Choroid plexus epithelial cell (primary cell): ENCODE data around the gene RDH14.

Source experiments
- DNase-seq: peaks from one replicate; pipeline ENCODE4 v3.0.0-alpha.2; 2010; ENCODE audit warnings: low read depth
- H3K4me3 ChIP-seq: 2 replicates; pipeline ENCODE4 v1.5.1; 2011; ENCODE audit warnings: low read depth, mild to moderate bottlenecking, control low read depth, low read length, moderate library complexity
- TF ChIP-seq, protein P1 (sequence below): conservative IDR thresholded peaks from 2 replicates; pipeline ENCODE4 v1.5.1; 2011; ENCODE audit warnings: low read depth, mild to moderate bottlenecking, control low read depth, inconsistent platforms, low read length, moderate library complexity

RDH14 gene

DNA sequence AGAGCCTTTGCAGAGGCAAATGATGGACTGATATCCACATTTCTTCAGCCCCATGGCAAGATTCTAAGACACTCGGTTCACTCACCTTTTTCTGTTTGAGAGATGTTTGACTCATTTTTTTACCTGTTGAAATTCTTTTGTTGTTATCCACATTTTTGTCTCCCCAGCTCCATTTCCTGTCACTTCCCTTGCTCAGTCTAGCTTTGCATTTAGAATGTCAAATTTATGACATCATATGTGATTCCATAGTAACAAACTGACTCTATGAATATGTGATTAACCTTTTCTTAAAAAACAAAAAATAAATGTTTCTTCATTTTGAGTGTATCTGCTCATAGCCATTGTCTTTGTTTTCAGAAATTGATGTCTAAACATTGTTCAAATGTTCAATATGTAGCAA is 28.9 kb upstream of the RDH14 start, which contains the start of gene NT5C1B:
Gene NT5C1B, minus strand, starts transcription at position 216 of the 400 bp plus-strand sequence. Its CDS starts 101 bp downstream, at position 115.
- DNase-seq: no peak
- TF ChIP-seq, protein P1, sequence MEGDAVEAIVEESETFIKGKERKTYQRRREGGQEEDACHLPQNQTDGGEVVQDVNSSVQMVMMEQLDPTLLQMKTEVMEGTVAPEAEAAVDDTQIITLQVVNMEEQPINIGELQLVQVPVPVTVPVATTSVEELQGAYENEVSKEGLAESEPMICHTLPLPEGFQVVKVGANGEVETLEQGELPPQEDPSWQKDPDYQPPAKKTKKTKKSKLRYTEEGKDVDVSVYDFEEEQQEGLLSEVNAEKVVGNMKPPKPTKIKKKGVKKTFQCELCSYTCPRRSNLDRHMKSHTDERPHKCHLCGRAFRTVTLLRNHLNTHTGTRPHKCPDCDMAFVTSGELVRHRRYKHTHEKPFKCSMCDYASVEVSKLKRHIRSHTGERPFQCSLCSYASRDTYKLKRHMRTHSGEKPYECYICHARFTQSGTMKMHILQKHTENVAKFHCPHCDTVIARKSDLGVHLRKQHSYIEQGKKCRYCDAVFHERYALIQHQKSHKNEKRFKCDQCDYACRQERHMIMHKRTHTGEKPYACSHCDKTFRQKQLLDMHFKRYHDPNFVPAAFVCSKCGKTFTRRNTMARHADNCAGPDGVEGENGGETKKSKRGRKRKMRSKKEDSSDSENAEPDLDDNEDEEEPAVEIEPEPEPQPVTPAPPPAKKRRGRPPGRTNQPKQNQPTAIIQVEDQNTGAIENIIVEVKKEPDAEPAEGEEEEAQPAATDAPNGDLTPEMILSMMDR: no peak
- no peak within 1 kb of the TSS for H3K4me3 ChIP-seq

DNA sequence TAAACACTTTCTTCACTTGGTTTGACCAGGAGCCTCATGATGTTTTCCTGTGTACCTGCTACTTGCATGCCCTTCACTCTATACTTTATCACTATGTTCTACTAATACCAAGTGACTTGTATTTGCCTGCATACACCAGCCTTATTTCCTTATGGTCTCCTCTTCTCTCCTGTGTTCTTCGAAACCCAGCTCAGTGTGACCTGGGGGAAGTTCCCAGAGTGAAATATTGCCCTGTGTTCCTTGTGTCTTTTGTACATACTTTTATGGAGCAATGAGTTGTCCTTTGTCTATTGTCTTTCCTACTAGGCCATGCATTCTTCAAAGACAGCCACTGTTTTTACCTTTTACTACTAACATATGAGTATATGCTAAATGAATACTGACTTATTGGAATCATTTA is 28.3 kb upstream of the RDH14 start:
- TF ChIP-seq, protein P1: no peak
- no peak for DNase-seq
- H3K4me3 ChIP-seq: no peak overlapping the region

DNA sequence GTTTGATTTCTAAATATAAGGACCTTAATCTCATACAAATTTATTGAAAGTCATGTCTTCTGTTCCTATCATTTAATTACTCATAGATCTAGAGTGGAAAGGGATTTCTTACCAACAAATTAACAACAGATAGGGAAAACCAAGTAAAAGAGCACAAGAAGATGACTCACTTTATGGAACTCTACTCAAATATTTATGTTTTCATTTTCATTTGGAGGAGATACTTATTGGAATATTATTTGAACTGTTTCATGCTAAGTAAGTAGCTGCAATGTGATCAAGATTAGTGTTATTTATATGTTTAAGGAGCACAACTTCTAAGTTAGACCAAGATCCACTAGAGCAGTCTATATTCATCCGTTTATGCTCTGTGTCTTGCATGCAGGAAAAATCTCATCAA is 27.6 kb upstream of the RDH14 start:
- TF ChIP-seq, protein P1: no peak
- DNase-seq: no peak
- H3K4me3 ChIP-seq: no peak overlapping the region

DNA sequence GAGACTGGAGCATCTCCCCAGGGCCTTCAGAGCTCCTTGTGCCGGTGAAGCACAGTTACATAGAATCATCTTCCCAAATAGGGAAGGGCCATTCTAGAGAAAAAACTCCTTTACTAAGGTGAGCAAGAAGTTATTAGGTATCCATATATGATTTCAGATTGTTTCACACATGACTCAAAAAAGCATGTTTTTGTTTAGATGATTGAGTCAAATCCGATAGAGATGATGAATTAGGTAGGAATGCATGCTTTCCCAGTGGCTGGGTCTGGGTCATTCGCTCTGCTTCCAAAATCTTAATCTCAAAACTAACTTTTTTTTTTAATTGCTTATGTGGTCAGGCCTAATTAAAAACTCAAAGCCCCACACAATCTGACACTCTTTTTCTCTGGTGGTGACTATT is 25.1 kb upstream of the RDH14 start:
- peak; percentile 37 for DNase-seq

DNA sequence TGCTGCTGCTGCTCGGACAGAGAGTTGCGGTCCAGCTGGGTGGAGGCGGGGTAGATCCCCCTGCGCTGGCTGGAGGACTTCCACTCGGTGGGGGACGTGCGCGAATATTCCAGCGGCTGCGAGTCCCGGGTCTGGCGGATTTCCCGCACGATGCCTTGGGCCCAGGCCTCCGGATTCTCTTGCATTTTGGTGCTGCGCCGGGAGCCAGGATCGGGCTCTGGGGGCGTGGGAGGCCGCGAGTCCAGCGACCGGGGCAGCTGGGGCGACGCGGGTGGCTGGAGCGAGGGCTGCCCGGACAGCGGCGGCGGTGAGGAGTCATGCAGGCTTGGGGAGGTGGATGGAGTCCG is 24.1 kb upstream of the RDH14 start:
- TF ChIP-seq, protein P1: no peak
- no peak overlapping the region for H3K4me3 ChIP-seq
- DNase-seq: no peak

More for the DNA sequence above, 25.1 kb upstream of the RDH14 start:
- TF ChIP-seq, protein P1: no peak
- no peak overlapping the region for H3K4me3 ChIP-seq

DNA sequence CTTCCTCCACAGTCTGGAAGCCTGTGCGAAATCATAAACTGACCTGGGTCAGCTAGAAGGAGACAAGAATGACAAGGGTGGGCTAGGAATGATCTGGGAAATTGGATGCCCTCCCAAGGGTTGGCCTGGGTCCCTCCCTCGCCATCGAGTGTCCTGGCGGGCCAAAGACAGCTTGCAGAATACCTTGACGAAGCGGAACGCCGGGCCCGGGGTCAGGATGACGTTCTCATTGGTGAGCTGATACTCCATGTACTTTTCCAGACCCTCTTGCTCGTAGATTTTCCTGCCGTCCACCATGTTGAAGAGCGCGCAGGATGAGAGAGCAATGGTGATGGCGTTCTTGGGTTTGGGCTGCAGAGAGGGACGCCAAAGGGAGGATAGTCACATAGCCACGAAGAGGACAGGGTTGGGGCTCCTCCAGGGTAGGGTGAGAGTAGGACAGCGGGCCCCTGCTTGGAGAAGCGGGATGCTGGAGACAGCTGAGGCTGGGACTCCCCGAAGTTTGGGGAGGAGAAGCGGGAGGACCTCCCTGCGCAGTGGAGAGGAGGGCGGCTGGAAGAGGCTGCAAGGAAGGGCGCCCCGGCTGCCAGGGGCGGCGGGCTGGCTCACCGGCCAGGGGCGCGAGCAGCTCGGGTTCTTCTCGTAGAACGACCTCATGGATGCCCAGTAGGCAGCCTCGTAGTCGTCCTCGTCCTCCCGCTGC is 23.6 kb upstream of the RDH14 start:
- TF ChIP-seq, protein P1: no peak
- DNase-seq: no peak
- no peak overlapping the region for H3K4me3 ChIP-seq

DNA sequence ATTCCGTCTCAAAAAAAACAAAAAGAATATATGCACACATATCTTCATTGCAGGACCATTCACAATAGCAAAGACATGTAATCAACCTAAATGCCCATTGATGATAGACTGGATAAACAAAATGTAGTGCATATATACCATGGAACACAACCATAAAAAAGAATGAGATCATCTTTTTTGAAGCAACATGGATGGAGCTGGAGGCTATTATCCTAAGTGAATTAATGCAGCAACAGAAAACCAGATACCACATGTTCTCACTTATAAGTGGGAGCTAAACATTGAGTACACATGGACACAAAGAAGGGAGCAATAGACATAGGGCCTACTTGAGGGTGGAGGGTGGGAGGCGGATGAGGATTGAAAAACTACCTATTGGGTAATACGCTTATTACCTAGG is 20.2 kb upstream of the RDH14 start:
- TF ChIP-seq, protein P1: no peak

More for the DNA sequence above, 20.2 kb upstream of the RDH14 start:
- no peak overlapping the region for H3K4me3 ChIP-seq
- no peak for DNase-seq
